HG03280 (cell line): ENCODE results near the gene AGER.
"Not testable (repeated sequence)": the region's sequence is repeated elsewhere in the genome, so short reads cannot be mapped to it uniquely, and the experiment has no call there.

Experiments used
- ATAC-seq: cut with Tn5 transposase; IDR thresholded peaks from one replicate; pipeline ENCODE4 v1.9.1; 2021; ENCODE audit warnings: mild to moderate bottlenecking, moderate library complexity; ENCODE audit not compliant: unreplicated experiment

AGER gene

GRCh38 chr6:32151181-32151862 lies 32.7 kb downstream of the AGER start:
- no peak for ATAC-seq

DNA sequence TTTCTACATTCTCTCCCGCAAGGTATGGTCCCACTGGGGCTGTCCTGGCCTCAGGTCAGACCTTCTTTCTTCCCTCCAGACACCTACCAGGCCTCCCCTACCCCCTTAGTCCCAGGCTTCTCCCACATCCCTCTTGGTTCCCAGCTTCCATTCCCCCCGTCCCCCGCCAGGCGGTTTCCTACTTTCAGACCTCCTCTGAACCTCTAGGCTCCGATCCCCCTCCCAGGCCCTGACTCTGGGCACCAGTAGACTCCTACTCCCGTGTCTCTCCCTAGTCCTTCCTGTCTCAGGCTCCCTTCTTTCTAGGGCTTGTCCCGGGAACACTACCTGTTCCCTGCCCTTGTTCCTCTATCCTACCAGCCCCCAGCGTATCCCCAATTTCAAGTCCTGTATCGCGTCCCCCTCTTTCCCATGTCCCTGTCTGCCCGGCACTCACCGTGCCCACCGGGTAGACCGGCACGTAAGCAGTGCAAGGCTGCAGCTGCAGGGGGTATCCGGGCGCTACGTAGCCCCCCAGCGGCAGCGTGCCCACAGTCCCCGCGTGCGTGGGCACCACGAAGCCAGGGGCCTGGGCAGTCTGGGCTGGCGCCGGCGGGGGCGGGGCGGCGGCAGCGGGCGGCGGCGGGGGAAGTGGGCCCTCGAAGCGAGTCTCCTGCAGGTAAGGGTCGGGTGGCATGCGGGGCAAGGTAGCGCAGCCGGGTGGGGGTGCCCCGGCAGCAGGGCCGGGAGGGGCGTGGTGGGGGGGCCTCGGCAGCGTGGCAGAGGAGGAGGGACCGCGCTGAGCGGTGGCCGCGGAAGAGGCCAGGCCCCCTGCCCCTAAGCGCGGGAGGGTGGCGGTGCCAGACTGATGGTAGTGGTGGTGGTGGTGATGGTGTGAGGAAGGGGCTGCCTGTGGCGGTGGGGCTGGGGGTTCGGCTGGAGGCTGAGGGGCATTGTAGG lies 33.9 kb downstream of the AGER start:
- no peak for ATAC-seq

- no peak for ATAC-seq
Measured at GRCh38 chr6:32149092-32149755, 34.8 kb downstream of the AGER start.

GRCh38 chr6:32148289-32149091 lies 35.6 kb downstream of the AGER start:
- no peak for ATAC-seq

DNA sequence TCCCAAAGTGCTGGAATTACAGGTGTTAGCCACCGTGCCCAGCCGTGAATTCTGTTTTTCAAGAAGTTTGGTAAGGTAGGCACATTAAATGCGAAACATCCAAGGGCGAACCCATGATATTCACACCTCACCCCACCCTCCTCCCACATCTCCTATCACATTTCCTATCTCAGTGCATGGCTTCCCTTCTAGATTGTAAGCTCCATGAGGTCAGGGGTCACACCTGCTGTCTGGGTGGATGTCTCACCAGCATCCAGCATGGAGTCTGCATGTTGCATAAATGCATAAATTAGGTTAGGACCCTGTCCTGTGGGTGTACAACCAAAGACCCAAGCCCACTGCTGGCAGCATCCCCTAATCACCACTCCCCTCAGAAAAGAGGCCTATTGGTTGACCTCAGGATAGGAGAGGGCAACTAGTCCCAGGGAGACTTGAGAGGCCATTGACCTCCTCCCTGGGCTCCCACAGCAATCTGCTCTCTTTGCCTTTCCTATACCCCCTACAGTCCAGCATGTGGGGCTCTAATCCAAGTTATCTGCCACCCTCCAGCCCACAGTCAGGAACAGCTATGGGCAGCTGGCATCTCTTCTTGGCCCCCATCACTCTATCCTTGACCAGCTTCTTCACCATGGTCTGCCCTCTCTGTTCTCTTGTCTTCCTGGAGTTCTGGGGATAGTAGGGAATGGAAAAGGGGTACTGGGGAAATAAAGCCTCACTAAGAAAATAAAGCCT lies 36.5 kb downstream of the AGER start:
- no peak for ATAC-seq

DNA sequence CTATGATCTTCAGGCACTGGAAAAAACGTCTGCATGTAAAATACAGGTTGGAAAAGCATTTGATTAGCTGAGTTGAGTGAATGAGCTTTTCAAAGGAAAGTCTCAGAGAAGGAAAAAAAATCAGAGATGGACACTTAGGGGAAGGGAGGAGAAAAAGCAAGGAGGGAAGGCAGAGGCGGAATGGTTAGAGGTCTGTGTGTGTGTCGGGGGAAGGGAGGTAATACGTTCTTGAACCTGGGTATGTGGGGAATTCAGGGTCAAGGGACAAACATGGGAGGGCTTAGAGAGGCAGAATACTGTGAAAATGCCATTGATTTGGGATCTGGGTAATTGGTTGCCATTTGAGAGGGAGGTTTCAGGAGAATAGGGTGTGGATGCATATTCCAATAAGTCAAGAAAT lies 37.4 kb downstream of the AGER start:
- ATAC-seq = no peak

DNA sequence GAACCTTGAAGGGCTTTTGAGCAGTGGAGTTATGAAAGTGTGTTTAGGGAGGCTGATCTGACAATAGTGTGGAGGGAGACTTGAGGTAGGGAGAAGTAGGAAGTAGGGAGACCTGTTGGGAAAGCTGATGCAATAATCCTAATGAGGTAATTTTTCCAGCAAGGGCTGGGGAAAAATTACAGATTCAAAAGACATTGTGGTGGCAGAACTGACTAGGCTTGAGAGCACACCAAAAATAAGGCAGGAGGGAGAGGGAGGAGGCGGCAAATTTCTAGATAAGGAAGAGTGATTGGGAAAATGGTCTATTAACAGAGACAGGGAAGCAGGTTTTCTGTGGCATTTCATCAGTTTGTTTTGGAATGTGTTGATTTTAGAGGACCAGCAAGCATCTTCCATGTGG lies 37.8 kb downstream of the AGER start:
- ATAC-seq = no peak

DNA sequence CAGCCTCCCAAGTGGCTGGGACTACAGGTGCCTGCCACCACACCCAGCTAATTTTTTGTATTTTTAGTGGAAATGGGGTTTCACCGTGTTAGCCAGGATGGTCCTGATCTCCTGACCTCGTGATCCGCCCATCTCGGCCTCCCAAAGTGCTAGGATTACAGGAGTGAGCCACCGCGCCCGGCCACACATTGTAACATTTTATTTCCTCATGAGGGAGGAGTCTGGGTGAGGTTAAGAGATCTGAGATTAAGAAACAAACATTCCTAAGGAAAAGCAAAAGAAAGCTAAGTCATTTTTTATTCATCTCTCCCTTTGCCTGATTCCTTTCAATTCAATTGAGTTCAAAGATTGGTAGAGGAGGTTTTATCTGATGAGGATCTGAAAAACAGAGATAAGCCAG lies 39.8 kb downstream of the AGER start:
- not testable (repeated sequence) for ATAC-seq

GRCh38 chr6:32140420-32141046 lies 43.5 kb downstream of the AGER start:
- no peak for ATAC-seq

DNA sequence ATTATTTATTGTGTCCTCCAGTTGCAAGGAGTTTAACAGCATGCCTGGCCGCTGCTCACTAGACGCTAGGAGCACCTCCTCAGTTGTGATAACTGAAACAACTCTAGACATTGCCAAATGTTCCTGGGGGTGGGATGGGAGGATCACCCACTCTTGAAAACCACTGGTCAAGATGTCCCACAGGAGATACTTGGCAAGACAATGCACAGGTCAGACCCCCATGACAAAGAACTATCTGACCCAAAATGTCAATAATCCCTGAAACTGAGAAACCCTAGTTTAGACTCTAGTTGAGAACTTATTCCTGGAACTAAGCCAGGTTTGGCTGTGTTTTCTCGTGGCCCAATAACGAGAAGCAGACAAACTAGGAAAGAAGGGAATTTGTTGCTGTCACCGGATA lies 44.5 kb downstream of the AGER start:
- ATAC-seq = no peak

DNA sequence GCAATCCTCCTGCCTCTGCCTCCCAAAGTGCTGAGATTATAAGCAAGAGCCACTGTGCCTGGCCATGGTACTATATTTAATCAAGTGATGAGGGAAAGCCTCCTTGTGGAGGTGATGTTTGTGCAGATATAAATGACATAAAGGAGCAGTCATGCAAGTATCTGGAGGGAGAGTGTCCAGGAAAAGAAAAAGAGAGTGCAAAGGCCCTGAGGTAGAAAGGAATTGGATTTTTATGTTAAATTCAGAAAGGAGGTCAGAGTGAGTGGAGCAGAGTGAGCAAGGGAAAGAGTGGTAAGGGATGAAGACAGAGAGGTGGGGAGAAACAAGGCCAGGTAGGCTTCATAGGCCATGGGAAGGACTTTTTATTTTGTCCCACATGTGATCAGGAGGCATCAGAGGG lies 46.6 kb downstream of the AGER start:
- ATAC-seq = no peak

GRCh38 chr6:32133786-32134185 lies 50.3 kb downstream of the AGER start:
- ATAC-seq = no peak

DNA sequence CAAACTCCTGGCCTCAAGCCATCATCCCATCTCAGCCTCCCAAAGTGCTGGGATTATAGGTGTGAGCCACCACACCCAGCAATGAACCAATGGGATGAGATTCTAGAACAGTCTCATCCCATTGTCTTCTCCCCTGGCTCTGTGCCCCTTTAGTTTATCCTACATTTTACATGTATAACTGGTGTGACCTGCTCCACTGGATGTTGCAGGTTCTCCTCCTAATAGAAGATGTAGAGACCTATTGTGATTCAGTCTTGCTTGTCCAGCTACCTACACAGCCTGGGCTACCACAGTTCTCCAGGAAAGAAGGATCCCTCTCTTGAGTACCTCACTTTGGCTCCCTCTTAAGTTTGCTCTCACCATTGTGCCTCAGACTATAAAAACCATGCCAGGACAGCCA lies 51.9 kb downstream of the AGER start:
- no peak for ATAC-seq

GRCh38 chr6:32131439-32131948 lies 52.6 kb downstream of the AGER start:
- ATAC-seq = no peak
